ENCODE results near the gene ASIC1.

The ASIC1 gene

GRCh38 chr12:50058743-50059312 lies 1.4 kb downstream of the ASIC1 start:
- Histone ChIP-seq H3K9me3 (no peaks in the 10 kb centered on the region), H4K20me1 (peaks cover 8% of the 10 kb centered on the region; the same call in 1 of the 2 replicates), H3K9ac (no peak overlapping the region), H3K36me3 (0 out of 2 replicates have a peak, but pooled peaks cover 6% of the 10 kb centered on the region), H3K4me1 (peaks cover 52% of the 10 kb centered on the region), H3K4me3 (no peak overlapping the region), H3K27ac (no peak overlapping the region), H3K4me2 (peak overlapping the region; percentile 92; the same call in 1 of the 2 replicates), H3K27me3 (peaks cover 28% of the 10 kb centered on the region)
- TF ChIP-seq Cebpa-rat (IDR thresholded peaks at IDR 0.05) = no peak

- Histone ChIP-seq H3K4me2 (no peak overlapping the region), H3K9ac (no peak overlapping the region), H3K4me3 (no peak overlapping the region), H3K9me3 (no peaks in the 10 kb centered on the region), H3K36me3 (0 out of 2 replicates have a peak, but pooled peaks cover 6% of the 10 kb centered on the region), H4K20me1 (peaks cover 8% of the 10 kb centered on the region; the same call in 1 of the 2 replicates), H3K27ac (no peak overlapping the region), H3K27me3 (peaks cover 28% of the 10 kb centered on the region), H3K4me1 (peaks cover 52% of the 10 kb centered on the region)
- no peak for TF ChIP-seq Cebpa-rat (IDR thresholded peaks at IDR 0.05)
Measured at GRCh38 chr12:50059440-50060119, 2.2 kb downstream of the ASIC1 start.

GRCh38 chr12:50060120-50060468 lies 2.7 kb downstream of the ASIC1 start:
- H3K9me3 ChIP-seq = no peaks in the 10 kb centered on the region
- H3K27ac ChIP-seq = no peak overlapping the region
- peaks cover 28% of the 10 kb centered on the region for H3K27me3 ChIP-seq
- H3K36me3 ChIP-seq = 0 out of 2 replicates have a peak, but pooled peaks cover 6% of the 10 kb centered on the region
- H3K4me2 ChIP-seq = no peak overlapping the region
- peaks cover 8% of the 10 kb centered on the region; the same call in 1 of the 2 replicates for H4K20me1 ChIP-seq
- no peak overlapping the region for H3K9ac ChIP-seq
- H3K4me3 ChIP-seq = no peak overlapping the region
- H3K4me1 ChIP-seq = peaks cover 52% of the 10 kb centered on the region
- TF ChIP-seq Cebpa-rat (IDR thresholded peaks at IDR 0.05) = no peak

GRCh38 chr12:50061171-50061570 lies 3.8 kb downstream of the ASIC1 start:
- no peak overlapping the region for H3K4me2 ChIP-seq
- TF ChIP-seq Cebpa-rat (IDR thresholded peaks at IDR 0.05) = no peak
- no peaks in the 10 kb centered on the region for H3K9me3 ChIP-seq
- H3K4me1 ChIP-seq = peaks cover 50% of the 10 kb centered on the region
- peaks cover 23% of the 10 kb centered on the region for H3K27me3 ChIP-seq
- no peak overlapping the region for H3K27ac ChIP-seq
- 0 out of 2 replicates have a peak, but pooled peaks cover 6% of the 10 kb centered on the region for H3K36me3 ChIP-seq
- peaks cover 8% of the 10 kb centered on the region; the same call in 1 of the 2 replicates for H4K20me1 ChIP-seq
- H3K9ac ChIP-seq = no peak overlapping the region
- H3K4me3 ChIP-seq = no peak overlapping the region

GRCh38 chr12:50061946-50062686 lies 4.7 kb downstream of the ASIC1 start:
- H4K20me1 ChIP-seq = no peaks in the 10 kb centered on the region
- H3K36me3 ChIP-seq = 0 out of 2 replicates have a peak, but pooled peaks cover 6% of the 10 kb centered on the region
- H3K27ac ChIP-seq = no peak overlapping the region
- no peak overlapping the region for H3K4me3 ChIP-seq
- peak overlapping the region; percentile 39 for H3K4me2 ChIP-seq
- no peaks in the 10 kb centered on the region for H3K9me3 ChIP-seq
- H3K9ac ChIP-seq = no peak overlapping the region
- TF ChIP-seq Cebpa-rat (IDR thresholded peaks at IDR 0.05) = no peak
- H3K27me3 ChIP-seq = peaks cover 13% of the 10 kb centered on the region
- peaks cover 47% of the 10 kb centered on the region for H3K4me1 ChIP-seq

- H3K36me3 ChIP-seq = 0 out of 2 replicates have a peak, but pooled peaks cover 6% of the 10 kb centered on the region
- no peak overlapping the region for H3K9ac ChIP-seq
- H3K27me3 ChIP-seq = peaks cover 8% of the 10 kb centered on the region; the same call in 1 of the 2 replicates
- H3K9me3 ChIP-seq = no peaks in the 10 kb centered on the region
- H3K4me2 ChIP-seq = peak overlapping the region; percentile 39
- TF ChIP-seq Cebpa-rat (IDR thresholded peaks at IDR 0.05) = no peak
- no peak overlapping the region for H3K27ac ChIP-seq
- H3K4me1 ChIP-seq = peaks cover 45% of the 10 kb centered on the region
- no peaks in the 10 kb centered on the region for H4K20me1 ChIP-seq
- H3K4me3 ChIP-seq = no peak overlapping the region
Measured at GRCh38 chr12:50062728-50063460, 5.5 kb downstream of the ASIC1 start.

- no peaks in the 10 kb centered on the region for H4K20me1 ChIP-seq
- H3K9ac ChIP-seq = no peak overlapping the region
- H3K27me3 ChIP-seq = no peaks in the 10 kb centered on the region
- H3K27ac ChIP-seq = no peak overlapping the region
- no peak for TF ChIP-seq Cebpa-rat (IDR thresholded peaks at IDR 0.05)
- H3K9me3 ChIP-seq = no peaks in the 10 kb centered on the region
- H3K4me3 ChIP-seq = no peak overlapping the region
- no peaks in the 10 kb centered on the region for H3K36me3 ChIP-seq
- H3K4me2 ChIP-seq = peak overlapping the region; percentile 29; the same call in 1 of the 2 replicates
- peaks cover 40% of the 10 kb centered on the region for H3K4me1 ChIP-seq
Measured at GRCh38 chr12:50065726-50066310, 8.4 kb downstream of the ASIC1 start.

GRCh38 chr12:50066402-50066801 lies 9.0 kb downstream of the ASIC1 start:
- no peaks in the 10 kb centered on the region for H4K20me1 ChIP-seq
- no peaks in the 10 kb centered on the region for H3K36me3 ChIP-seq
- H3K4me2 ChIP-seq = peak overlapping the region; percentile 29
- H3K9ac ChIP-seq = no peak overlapping the region
- no peaks in the 10 kb centered on the region for H3K27me3 ChIP-seq
- peaks cover 36% of the 10 kb centered on the region for H3K4me1 ChIP-seq
- H3K9me3 ChIP-seq = no peaks in the 10 kb centered on the region
- H3K4me3 ChIP-seq = no peak overlapping the region
- TF ChIP-seq Cebpa-rat (IDR thresholded peaks at IDR 0.05) = 0 out of 2 replicates have a peak, but pooled peaks have one; percentile 31
- no peak overlapping the region for H3K27ac ChIP-seq

- no peak overlapping the region for H3K4me2 ChIP-seq
- no peak overlapping the region for H3K27ac ChIP-seq
- no peaks in the 10 kb centered on the region for H3K36me3 ChIP-seq
- peaks cover 23% of the 10 kb centered on the region for H3K4me1 ChIP-seq
- H3K9me3 ChIP-seq = no peaks in the 10 kb centered on the region
- H4K20me1 ChIP-seq = no peaks in the 10 kb centered on the region
- H3K4me3 ChIP-seq = no peak overlapping the region
- no peaks in the 10 kb centered on the region for H3K27me3 ChIP-seq
- no peak for TF ChIP-seq Cebpa-rat (IDR thresholded peaks at IDR 0.05)
- no peak overlapping the region for H3K9ac ChIP-seq
Measured at GRCh38 chr12:50069069-50069468, 11.7 kb downstream of the ASIC1 start.
